Spinal cord (tissue), 10 donors: ENCODE results near the gene VASH1. TPM values are rescaled to one million over a fixed set of nuclear protein-coding genes. Genes with fewer than 3 reads are reported as not detected.
"Not testable (repeated sequence)": the region's sequence is repeated elsewhere in the genome, so short reads cannot be mapped to it uniquely, and the experiment has no call there.

Experiments
- DNase-seq, 6 donors: peaks; one replicate each; pipeline versions ENCODE4 v3.0.0 to v3.0.0-alpha.2; 2013 to 2015; ENCODE audit warnings: low spot score in 6 of 6, low read depth in 4 of 6
- H3K27ac ChIP-seq: one replicate; pipeline ENCODE4 v1.5.1; 2013; ENCODE audit warnings: low read depth, low read length, control low read depth
- H3K27me3 ChIP-seq: one replicate; pipeline ENCODE4 v1.6.1; 2013; ENCODE audit warnings: low read length; ENCODE audit not compliant: control insufficient read depth, insufficient read depth
- H3K36me3 ChIP-seq: one replicate; pipeline ENCODE4 v1.6.1; 2013; ENCODE audit warnings: low read length; ENCODE audit not compliant: control insufficient read depth, insufficient read depth
- H3K4me1 ChIP-seq: one replicate; pipeline ENCODE4 v1.6.1; 2013; ENCODE audit warnings: low read length; ENCODE audit not compliant: control insufficient read depth, insufficient read depth
- H3K4me3 ChIP-seq: one replicate; pipeline ENCODE4 v1.5.1; 2013; ENCODE audit warnings: low read depth, low read length, control low read depth
- H3K9me3 ChIP-seq: one replicate; pipeline ENCODE4 v1.6.1; 2013; ENCODE audit warnings: low read length; ENCODE audit not compliant: control insufficient read depth, insufficient read depth
- WGBS: methylation state at CpG from one replicate; pipeline ENCODE4 v1.1.5; 2013; ENCODE audit warnings: missing lambda C conversion rate; ENCODE audit not compliant: insufficient coverage; 5-methylcytosine and 5-hydroxymethylcytosine counted together
- polyA plus RNA-seq, 2 donors: library from polyadenylated mRNA; unstranded; fragments of 120-200 nt; gene quantifications; one replicate each; pipeline ENCODE4 v1.2.1, GENCODE V29; 2013; ENCODE audit not compliant: insufficient read length in 2 of 2
- total RNA-seq, 2 donors: library from RNA; depleted of rRNA in 1 of 2; stranded (reverse); fragments of 120-200 nt in 1 of 2; fragments of >200 nt in 1 of 2; gene quantifications; one replicate each; pipeline versions ENCODE4 v1.2.3 to v1.2.4, GENCODE V29; 2013 to 2014
- donor health status: healthy.

The VASH1 gene
- total and polyA plus RNA-seq, 4 donors: 26.3 to 91.0 (median 58.2) TPM

DNA sequence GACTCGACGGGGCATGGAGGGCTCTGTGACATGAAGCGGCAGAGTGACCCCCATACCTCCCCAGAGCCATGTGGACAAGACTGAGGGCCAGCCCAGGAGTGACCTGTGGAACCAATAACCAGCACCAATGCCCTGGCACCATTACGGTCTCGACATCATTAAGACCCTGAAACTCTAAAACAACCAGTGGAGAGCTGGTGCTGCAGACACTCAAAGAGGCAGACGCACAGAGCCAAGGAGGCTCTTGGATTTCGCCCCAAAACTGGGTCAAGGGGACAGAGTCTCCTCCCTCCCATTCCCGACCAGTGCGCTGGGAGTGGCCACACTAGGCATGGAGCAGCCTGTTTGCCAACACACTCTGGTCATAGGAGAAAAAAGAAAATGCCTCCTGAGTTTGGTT is 41.6 kb upstream of the VASH1 start:
- Histone ChIP-seq H3K27me3 (no peaks in the 10 kb centered on the region), H3K27ac (no peak overlapping the region), H3K9me3 (no peaks in the 10 kb centered on the region), H3K36me3 (no peaks in the 10 kb centered on the region), H3K4me1 (peaks cover 14% of the 10 kb centered on the region), H3K4me3 (no peak overlapping the region)
- WGBS: 97% methylated on average over 5 of the region's 9 CpGs
- no peak for DNase-seq

DNA sequence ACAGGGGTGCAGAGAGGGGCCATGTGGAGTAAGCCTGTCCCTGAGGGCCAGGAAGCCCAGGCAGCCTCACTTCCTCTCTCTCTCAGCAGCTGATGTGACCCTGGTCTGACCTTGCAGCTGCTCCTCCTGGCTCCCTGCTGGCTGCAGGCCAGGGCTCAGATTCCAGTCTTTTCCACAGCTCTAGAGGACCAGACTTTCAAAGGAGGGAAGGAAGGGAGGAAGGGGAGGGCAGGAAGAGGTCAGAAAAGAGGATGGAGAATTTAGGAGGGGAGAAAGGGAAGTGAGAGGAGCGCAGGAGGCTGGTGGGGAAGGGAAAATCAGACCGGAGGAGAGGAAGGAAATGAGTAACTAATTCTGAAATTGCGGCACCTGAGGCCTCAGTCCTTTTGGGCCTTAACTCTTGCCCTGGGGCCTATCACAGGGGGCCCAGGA is 40.9 kb upstream of the VASH1 start:
- Histone ChIP-seq H3K9me3 (no peaks in the 10 kb centered on the region), H3K36me3 (no peaks in the 10 kb centered on the region), H3K4me3 (no peak overlapping the region), H3K27me3 (no peaks in the 10 kb centered on the region), H3K27ac (peak overlapping the region; percentile 19), H3K4me1 (peaks cover 14% of the 10 kb centered on the region)
- WGBS: 58% methylated on average over 3 of the region's 3 CpGs
- DNase-seq: peak in 2 of 6 donors; percentile 61

DNA sequence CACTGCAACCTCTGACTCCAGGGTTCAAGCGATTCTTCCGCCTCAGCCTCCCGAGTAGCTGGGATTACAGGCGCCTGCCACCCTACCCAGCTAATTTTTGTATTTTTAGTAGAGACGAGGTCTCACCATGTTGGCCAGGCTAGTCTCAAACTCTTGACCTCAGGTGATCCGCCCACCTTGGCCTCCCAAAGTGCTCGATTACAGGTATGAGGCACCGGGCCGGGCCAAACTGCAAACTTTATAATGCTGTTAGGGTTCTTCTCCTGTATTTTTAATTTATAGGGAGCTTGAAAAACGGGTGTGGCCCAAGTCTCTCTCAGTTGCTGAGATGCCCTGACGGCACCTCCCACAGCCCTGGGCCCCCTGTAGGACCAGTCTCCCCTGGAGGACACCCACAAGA is 39.8 kb upstream of the VASH1 start:
- H3K4me3 ChIP-seq, H3K36me3 ChIP-seq, H3K27me3 ChIP-seq, DNase-seq, H3K9me3 ChIP-seq, H3K27ac ChIP-seq: not testable (repeated sequence)
- H3K4me1 ChIP-seq: peaks cover 14% of the 10 kb centered on the region
- 87% methylated on average over 4 of the region's 11 CpGs for WGBS

DNA sequence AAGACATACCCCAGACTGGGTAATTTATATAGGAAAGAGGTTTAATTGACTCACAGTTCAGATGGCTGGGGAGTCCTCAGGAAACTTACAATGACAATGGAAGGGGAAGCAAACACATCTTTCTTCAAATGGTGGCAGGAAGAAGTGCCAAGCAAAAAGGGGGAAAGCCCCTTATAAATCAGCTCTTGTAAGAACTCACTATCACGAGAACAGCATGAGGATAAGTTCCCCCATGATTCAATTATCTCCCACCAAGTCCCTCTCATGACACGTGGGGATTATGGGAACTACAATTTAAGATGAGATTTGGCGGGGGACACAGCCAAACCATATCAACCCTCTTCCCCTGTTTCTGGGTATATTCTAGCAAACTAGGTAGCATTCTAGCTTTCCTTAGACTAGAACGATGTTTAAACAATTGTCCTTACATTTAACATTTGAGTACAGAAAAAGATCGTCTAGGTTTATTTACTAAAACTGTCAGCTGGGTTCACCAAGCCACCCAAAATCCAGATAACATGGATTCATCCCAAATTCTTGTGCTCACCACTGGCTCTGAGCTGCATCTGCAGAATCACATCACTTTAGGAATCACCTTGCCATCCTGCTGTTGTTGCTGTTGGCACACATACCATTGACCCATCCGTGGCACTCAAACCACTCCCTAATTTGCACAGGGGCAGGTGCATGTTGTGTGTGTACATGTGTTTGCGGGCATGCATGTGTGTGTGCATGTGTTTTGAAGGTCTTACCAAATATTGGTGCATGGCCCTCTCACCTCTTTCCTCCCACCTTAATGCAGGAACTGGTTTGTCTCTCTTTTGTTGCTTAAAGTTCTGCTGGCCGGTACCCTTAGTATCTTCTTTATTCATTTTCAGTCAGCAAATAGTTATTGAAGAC is 36.4 kb upstream of the VASH1 start:
- H3K27me3 ChIP-seq: no peaks in the 10 kb centered on the region
- no peaks in the 10 kb centered on the region for H3K36me3 ChIP-seq
- no peak overlapping the region for H3K4me3 ChIP-seq
- H3K27ac ChIP-seq: no peak overlapping the region
- 87% methylated on average over 2 of the region's 8 CpGs for WGBS
- H3K9me3 ChIP-seq: no peaks in the 10 kb centered on the region
- no peak for DNase-seq
- peaks cover 7% of the 10 kb centered on the region for H3K4me1 ChIP-seq

DNA sequence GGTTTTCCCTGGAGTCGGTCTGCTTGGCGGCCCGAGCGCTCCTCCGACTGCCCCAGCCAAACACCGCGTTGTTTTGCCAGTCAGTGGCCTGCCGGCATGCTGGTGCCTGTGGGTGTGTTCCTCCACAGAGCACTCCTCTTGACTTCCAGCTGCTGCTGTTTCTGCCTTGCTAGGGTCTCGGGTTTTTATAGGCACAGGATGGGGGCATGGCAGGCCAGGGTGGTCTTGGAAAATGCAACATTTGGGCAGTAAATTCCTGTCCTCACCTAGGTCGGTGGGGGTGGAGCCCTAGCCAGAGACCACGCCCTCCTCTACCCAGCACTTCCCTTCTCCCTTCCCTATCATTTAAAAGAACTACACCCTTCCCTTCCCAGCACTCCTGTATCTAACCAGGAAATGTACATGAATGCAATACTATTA is 34.7 kb upstream of the VASH1 start:
- 76% methylated on average over 11 of the region's 11 CpGs for whole genome bisulfite sequencing

DNA sequence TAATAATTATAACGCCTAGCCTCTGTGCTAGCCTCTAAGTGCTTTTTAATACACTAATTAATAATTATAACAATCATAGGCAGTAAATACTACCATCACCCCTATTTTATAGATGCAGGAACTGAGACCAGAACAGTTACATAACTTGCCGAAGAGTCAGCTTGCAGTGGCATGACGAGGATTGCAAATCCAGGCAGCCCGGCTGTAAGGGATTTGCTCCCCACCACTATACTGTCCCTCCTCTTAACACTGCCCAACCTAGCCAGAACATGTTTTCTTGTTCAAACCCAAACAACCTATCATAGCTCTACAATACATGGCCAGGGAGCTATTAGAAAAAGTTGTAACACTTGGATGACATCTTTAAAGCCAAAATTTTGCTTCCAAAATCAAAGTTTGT is 33.9 kb upstream of the VASH1 start:
- no peaks in the 10 kb centered on the region for H3K36me3 ChIP-seq
- H3K27me3 ChIP-seq: no peaks in the 10 kb centered on the region
- no peak overlapping the region for H3K27ac ChIP-seq
- DNase-seq: no peak
- H3K9me3 ChIP-seq: no peaks in the 10 kb centered on the region
- H3K4me3 ChIP-seq: no peak overlapping the region
- H3K4me1 ChIP-seq: no peaks in the 10 kb centered on the region
- 100% methylated on average over 3 of the region's 4 CpGs for WGBS

More for the DNA sequence above, 34.7 kb upstream of the VASH1 start:
- Histone ChIP-seq H3K36me3 (no peaks in the 10 kb centered on the region), H3K27ac (no peak overlapping the region), H3K9me3 (no peaks in the 10 kb centered on the region), H3K27me3 (no peaks in the 10 kb centered on the region), H3K4me1 (no peaks in the 10 kb centered on the region), H3K4me3 (no peak overlapping the region)
- no peak for DNase-seq

DNA sequence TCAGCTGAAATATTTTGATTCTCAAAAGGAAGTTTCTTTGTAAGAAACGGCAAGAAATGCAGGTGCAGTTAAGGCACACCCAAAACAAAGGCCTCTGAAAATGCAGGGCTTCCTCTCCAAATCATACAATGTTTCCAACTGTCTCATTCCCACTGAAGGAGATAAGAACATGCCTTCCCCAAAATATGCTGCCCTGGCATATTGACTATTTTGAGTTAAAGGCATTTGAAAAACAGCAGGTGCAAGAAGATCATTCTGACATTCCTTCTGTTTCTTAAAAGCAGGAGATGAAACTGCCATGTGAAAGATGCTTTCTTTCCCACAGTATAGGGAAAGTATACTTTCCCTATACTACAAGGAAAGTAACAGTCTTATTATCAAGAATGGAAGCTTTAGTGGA is 33.4 kb upstream of the VASH1 start:
- H3K27me3 ChIP-seq: no peaks in the 10 kb centered on the region
- DNase-seq: peak in 1 of 6 donors; percentile 55
- H3K27ac ChIP-seq: no peak overlapping the region

DNA sequence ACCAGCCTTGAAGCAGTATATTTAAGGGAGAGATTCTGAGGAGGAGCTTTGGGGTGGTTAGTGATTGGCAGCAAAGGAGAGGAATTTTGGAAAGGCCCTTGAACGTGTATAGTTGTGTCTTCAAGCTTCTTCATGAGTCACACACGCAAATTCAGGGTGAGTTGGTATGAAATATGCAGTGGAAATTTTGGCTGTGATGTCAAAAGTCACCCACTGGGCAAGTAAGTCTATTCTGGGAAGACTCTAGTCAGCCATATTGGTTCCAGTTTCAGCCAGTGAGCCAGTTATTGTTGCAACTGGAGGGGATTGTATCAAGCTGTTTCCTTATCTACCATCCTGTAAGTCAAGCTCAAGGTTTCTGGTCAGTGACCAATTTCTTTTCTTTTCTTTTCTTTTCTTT is 32.0 kb upstream of the VASH1 start:
- Histone ChIP-seq H3K36me3 (no peaks in the 10 kb centered on the region), H3K27ac (no peak overlapping the region), H3K4me1 (no peaks in the 10 kb centered on the region), H3K9me3 (no peaks in the 10 kb centered on the region), H3K27me3 (no peaks in the 10 kb centered on the region), H3K4me3 (no peak overlapping the region)
- no peak for DNase-seq
- 91% methylated on average over 2 of the region's 2 CpGs for WGBS

More for the DNA sequence above, 33.4 kb upstream of the VASH1 start:
- WGBS: no CpG with 5 or more reads among the region's 1 CpG
- Histone ChIP-seq H3K9me3 (no peaks in the 10 kb centered on the region), H3K4me3 (no peak overlapping the region), H3K36me3 (no peaks in the 10 kb centered on the region), H3K4me1 (no peaks in the 10 kb centered on the region)

DNA sequence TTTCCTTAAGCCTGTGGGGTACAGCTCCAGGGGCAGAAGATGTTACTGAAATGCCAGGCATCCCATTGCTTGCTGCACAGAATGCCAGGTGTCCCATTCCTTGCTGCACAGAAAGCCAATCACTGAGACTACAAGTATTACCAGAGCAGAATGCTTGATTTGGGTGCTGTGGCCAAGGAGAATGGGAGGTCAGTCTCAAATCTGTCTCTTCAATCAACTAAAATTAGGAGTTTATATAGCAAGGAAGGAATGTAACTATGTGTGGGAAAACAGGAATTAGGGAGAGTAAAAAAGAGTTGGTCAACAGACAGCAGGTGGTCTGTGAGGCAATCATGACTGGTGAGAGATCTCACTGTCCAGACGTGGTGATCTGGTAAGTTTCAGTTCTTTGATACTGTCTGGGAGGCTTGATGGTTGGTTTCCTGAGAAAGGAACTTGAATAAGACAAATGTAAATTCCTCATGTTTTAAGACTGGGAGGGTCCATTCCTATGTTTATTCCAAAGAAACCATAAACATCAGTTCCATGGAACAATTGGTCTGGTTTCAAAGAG is 31.2 kb upstream of the VASH1 start:
- Histone ChIP-seq H3K4me1 (no peaks in the 10 kb centered on the region), H3K27ac (no peak overlapping the region), H3K4me3 (no peak overlapping the region), H3K27me3 (no peaks in the 10 kb centered on the region), H3K9me3 (no peaks in the 10 kb centered on the region), H3K36me3 (no peaks in the 10 kb centered on the region)
- DNase-seq: no peak
- WGBS: no CpG with 5 or more reads among the region's 1 CpG

DNA sequence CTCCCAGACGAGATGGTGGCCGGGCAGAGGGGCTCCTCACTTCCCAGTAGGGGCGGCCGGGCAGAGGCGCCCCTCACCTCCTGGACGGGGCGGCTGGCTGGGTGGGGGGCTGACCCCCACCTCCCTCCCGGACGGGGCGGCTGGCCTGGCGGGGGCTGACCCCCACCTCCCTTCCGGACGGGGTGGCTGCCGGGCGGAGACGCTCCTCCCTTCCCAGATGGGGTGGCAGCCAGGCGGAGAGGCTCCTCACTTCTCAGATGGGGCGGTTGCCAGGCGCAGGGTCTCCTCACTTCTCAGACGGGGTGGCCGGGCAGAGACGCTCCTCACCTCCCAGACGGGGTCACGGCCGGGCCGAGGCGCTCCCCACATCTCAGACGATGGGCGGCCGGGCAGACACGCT is 26.8 kb upstream of the VASH1 start:
- not testable (repeated sequence) for H3K9me3 ChIP-seq, H3K36me3 ChIP-seq, DNase-seq, H3K27me3 ChIP-seq, H3K27ac ChIP-seq, H3K4me3 ChIP-seq, H3K4me1 ChIP-seq
- 100% methylated on average over 11 of the region's 31 CpGs for WGBS
